Stimulated activated CD4-positive, alpha-beta T cell treated with anti-CD3 and anti-CD28 coated beads, TNF-alpha, amount 100 ng/mL, for 4 hours (primary cell): Measurements from ENCODE around the gene OR52N4.
"Not testable (repeated sequence)": the region's sequence is repeated elsewhere in the genome, so short reads cannot be mapped to it uniquely, and the experiment has no call there.

ENCODE experiments used
- DNase-seq, 3 experiments: peaks; one replicate each; pipeline ENCODE4 v3.0.0-alpha.2; 2020; ENCODE audit warnings: low read depth in 3 of 3

OR52N4 gene

DNA sequence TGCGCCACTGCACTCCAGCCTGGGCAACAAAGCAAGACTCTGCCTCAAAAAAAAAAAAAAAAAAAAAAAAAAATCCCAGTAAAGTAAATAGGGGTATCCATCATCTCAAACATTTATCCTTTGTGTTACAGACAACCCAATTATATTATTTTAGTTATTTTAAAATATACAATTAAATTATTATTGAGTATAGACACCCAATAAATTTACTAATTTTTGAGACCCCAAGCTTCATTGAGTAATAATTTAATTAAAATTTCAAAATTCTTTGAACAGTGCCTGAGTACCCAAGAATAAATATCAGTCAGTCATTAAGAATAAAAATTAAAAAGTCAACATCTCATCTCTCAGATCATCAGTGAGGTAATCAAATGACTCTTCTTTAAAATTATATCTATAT lies at the start of gene OR52N4:
TSS of gene OR52N4 (plus strand) at position 301 of the 400 bp plus-strand sequence. CDS start 498 bp downstream, outside the sequence.
- DNase-seq, result no peak

- DNase-seq, result no peak
Measured at GRCh38 chr11:5705688-5706087, 48.4 kb upstream of the OR52N4 start.

DNA sequence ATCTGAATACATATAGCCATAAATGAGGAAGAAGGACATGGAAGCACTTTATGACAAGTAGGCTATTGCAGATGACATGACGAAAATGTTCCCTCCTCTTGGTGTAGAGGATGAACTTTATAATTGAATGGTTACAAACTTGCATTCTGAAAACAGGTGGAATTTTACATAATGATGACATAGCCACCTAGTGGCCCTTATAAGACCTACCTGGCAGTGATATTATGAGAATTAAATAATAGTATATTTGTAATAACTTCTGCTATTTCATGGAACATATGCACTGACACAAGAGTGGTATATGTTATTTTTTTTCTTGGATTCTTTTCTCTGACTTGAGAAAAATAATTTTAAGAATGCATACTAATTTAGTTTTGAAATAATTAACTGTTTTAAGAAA lies 41.5 kb upstream of the OR52N4 start:
- no peak for DNase-seq

DNA sequence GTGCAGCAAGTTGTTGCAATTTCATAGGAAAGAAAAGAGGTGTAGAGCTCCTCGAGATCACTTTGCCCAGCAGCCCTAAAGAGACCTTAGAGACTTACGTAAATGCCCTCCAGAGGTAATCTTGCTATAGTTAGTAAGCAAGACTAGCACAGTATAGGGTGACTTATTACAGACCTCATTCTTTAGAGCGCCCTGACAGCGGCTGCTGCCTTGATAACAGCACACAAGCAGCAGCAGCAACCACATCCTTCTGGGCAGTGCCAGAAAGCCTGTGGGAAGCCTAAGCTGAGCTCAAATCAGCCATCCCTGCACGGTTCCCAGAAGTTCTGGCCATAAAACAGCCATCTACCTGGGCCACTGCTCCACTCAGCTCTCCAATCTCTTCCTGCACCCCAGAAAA lies 40.3 kb upstream of the OR52N4 start:
- DNase-seq, result no peak

DNA sequence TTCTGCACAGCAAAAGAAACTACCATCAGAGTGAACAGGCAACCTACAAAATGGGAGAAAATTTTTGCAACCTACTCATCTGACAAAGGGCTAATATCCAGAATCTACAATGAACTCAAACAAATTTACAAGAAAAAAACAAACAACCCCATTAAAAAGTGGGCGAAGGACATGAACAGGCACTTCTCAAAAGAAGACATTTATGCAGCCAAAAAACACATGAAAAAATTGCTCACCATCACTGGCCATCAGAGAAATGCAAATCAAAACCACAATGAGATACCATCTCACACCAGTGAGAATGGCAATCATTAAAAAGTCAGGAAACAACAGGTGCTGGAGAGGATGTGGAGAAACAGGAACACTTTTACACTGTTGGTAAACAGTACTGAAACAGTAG lies 37.5 kb upstream of the OR52N4 start:
- not testable (repeated sequence) for DNase-seq

DNA sequence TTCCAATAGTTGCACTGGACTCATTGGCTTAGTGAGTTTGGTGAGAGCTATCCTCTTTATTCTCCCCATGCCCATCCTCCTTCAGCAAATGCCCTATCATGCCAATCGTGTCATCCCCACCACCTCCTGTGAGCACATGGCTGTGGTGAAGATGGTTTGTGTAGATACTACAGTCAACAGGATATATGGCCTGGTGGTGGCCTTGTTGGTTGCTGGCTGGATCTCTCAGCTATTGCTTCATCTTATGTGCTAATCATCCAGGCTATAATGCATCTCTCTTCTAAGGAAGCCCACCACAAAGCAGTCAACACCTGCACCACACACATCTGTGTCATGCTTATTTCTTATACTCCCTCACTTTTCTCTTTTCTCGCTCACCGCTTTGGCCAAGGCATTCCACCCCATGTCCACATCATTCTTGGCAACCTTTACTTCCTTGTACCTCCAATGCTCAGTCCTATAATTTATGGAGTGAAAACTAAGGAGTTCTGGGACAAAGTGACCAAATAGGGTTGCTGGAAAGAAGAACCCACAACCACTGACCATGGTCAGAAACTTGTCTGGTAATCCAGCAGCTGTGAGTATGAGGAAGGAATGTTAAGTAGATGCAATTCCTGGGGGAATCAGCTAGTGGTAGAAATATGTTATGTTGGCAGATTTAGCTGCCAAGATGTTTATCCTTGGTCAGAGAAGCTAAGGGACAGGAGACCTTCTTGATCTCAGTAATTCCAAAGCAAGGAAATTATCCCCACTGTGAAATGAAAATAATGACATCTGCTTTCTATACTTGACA lies 34.1 kb upstream of the OR52N4 start:
- DNase-seq, result no peak

DNA sequence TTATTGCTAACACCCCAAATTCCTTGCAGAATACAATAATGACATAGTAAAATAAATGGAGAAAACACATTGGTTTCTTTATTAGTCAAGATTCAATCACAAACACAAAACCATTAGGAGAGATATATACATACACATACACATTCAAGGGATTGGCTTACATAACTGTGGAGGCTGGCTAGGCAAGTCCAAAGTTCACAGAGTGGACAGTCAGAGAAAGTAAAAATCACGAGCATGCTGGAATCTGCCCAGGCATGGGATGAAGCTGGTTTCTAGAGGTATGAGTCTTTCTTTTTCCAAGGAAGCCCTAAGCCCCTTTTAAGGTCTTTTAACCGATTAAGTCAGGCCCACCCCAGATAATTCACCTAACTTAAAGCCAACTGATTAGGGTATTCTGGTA lies 31.4 kb upstream of the OR52N4 start:
- DNase-seq, result no peak

GRCh38 chr11:5726351-5726750 lies 27.7 kb upstream of the OR52N4 start:
- no peak for DNase-seq

- no peak for DNase-seq
Measured at GRCh38 chr11:5727691-5728090, 26.4 kb upstream of the OR52N4 start.

- DNase-seq, result no peak
Measured at GRCh38 chr11:5736396-5736795, 17.6 kb upstream of the OR52N4 start, which contains the start of gene OR56B1. TSS of gene OR56B1 (plus strand) at chr11:5736448. CDS start at chr11:5736517, 69 bp downstream.

DNA sequence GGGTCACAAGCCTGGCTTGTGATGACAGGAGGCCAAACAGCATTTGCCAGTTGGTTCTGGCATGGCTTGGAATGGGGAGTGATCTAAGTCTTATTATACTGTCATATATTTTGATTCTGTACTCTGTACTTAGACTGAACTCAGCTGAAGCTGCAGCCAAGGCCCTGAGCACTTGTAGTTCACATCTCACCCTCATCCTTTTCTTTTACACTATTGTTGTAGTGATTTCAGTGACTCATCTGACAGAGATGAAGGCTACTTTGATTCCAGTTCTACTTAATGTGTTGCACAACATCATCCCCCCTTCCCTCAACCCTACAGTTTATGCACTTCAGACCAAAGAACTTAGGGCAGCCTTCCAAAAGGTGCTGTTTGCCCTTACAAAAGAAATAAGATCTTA lies 17.0 kb upstream of the OR52N4 start:
- DNase-seq, result no peak

DNA sequence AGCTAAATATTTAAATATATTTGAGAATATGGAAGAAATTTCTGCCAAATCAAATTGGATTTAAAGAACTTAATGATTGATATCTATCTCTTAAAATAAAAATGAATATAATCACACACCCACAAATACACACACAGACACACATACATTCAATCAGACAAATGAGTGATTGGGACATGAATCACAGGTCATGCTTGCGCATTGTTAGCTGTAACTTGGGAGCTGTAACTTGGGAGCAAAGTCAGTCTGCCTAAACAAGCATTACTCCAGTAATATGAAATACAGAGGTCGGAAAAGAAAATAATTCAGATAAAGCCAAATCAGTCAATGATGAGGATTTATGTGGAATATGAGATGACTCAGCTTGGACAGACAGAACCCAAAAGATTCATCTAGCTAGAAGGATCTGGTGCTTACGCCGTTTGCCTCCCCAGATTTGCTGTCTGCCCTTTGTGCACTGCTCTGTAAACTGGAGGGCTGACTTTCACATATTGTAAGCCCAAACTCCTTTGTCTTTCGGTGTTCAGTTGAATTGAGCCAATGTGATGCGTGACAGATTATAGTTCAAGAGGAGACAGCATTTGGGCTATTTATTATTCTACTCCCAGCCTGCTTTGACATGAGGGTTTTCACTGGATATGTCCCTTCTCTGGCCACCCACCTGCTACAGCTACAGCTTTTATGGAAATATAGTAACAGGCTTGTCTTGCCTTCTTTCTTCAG lies 16.2 kb upstream of the OR52N4 start:
- DNase-seq, result no peak

DNA sequence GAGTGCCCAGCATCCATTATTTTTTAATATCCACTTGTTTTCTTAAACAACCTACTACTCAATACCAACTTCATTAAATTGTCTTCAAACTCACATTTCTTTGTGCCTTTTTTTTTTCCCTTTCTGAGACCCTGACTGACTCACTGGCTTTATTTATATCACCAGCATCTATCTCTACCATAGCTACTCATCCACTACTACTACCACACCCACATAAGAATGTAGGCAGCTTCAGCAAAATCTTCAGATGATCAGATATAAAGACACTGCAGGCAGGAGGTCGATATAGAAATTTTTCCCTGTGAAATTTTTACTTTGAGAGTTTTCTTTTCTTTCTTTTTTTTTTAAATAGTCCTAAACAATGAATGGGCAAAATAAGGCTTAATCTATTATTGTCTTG lies 15.6 kb upstream of the OR52N4 start:
- no peak for DNase-seq

DNA sequence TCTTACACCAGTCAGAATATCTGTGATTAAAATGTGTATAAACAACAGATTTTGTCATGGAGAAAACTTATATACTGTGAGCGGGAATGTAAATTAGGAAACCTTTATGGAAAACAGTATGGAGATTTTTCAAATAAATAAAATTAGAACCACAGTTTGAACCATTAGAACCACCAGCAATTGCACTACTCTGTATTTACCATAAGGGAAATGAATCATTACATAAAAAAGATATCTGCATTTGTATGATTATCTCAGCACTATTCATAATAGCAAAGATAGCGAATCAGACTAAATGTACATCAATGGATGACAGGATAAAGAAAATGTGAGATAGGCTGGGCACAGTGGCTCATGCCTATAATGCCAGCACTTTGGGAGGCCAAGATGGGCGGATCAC lies 7.4 kb upstream of the OR52N4 start:
- DNase-seq, result no peak

DNA sequence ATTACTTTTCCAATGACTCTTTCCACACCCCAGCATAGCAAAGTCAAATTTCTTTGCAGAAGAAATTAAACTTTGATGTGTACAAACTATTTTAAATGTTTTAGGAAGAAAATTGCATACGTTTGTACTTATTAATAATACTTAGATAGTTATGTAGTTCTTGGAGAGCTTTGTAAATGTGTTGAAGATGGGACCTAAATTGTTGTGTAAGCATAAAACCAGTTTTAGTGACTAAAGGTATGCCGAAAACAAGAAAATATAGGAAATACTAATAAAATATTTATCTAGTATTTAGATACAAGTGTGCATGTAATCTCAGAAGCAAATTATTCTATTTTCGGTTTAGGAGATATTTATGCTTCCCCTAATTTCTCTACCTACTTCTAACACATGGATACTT lies 4.2 kb upstream of the OR52N4 start:
- DNase-seq, result no peak

- DNase-seq, result no peak
Measured at GRCh38 chr11:5767056-5767455, 13.0 kb downstream of the OR52N4 start.

GRCh38 chr11:5783255-5783654 lies 29.2 kb downstream of the OR52N4 start, which contains the start of gene OR52N5:
TSS of gene OR52N5 (minus strand) at chr11:5783355. CDS start at chr11:5778634, 4,721 bp downstream.
- DNase-seq, result no peak

- no peak for DNase-seq
Measured at GRCh38 chr11:5791165-5791564, 37.1 kb downstream of the OR52N4 start, which contains the start of gene OR52N1. TSS of gene OR52N1 (minus strand) at chr11:5791265. CDS start at chr11:5788816, 2,449 bp downstream.

DNA sequence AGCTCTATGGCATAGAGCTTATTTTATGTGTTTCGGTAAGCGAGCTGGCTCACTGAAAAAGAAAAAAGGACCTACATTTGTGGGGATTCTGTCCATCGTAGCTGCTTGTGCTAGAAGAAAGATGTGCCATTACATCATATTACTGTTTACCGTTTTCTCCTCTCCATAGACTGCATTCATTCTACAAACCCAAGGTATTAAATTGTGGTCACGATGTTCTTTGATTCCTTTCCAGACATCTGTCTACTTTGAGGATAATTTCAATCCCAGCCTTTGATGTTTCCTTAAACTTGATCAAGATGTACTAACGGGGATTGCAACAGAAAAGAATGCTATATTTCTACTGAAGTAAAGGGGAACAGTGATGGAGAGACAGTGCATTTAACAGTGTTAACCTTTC lies 42.5 kb downstream of the OR52N4 start:
- DNase-seq, result no peak

DNA sequence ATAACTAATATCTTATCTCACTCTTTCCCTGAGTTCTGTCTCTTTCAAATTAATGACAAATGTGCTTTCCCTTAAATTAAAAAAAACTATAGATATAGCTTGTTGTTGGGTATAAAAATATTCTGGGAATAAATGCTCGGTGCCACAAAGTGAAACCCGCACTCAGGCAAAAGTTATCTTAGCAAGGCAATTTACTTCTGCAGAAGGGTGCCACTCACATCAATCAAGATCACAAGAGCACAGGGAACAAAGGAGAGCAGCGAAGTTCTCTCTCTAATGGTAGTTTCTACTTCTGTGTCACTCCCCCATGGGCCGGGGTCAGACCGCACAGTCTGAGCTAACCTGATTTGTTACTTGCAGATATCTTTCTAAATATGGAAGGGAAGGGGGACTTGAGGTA lies 49.9 kb downstream of the OR52N4 start:
- no peak for DNase-seq
